ENCODE results near the gene TMC4.

The TMC4 gene

GRCh38 chr19:54125713-54126112 is 47.2 kb downstream of the TMC4 start:
- DNase-seq: no peak

DNA sequence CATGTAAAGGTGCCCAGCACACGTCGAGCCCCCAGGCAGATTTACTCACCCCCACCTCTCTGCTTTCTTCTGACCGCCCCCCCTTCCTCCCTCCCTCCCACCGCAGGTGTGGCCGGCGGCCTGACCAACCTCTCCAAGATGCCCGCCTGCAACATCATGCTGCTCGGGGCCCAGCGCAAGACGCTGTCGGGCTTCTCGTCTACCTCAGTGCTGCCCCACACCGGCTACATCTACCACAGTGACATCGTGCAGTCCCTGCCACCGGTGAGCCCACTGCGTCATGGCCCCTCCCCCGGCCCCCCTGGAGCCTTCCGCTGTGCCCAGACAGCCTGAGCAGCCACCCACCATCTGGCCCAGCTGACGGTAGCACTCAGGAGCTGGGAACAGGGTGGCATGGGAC is 48.6 kb downstream of the TMC4 start:
- no peak for DNase-seq

DNA sequence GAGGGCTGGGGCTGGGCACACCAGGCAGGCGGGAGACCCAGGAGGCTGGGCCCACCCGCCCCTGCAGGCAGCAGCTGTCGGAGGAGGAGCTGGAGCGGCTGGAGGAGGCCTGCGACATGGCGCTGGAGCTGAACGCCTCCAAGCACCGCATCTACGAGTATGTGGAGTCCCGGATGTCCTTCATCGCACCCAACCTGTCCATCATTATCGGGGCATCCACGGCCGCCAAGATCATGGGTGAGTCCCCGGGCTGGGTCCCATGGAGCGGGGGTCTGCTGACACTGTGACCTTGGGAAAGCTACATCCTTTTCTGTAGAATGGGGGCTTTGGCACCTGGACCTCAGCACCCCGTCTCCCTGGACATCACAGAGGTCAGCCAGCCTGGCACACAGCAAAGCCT is 49.3 kb downstream of the TMC4 start:
- DNase-seq: no peak

- DNase-seq: no peak
Observed at GRCh38 chr19:54121259-54121658, 51.7 kb downstream of the TMC4 start.

DNA sequence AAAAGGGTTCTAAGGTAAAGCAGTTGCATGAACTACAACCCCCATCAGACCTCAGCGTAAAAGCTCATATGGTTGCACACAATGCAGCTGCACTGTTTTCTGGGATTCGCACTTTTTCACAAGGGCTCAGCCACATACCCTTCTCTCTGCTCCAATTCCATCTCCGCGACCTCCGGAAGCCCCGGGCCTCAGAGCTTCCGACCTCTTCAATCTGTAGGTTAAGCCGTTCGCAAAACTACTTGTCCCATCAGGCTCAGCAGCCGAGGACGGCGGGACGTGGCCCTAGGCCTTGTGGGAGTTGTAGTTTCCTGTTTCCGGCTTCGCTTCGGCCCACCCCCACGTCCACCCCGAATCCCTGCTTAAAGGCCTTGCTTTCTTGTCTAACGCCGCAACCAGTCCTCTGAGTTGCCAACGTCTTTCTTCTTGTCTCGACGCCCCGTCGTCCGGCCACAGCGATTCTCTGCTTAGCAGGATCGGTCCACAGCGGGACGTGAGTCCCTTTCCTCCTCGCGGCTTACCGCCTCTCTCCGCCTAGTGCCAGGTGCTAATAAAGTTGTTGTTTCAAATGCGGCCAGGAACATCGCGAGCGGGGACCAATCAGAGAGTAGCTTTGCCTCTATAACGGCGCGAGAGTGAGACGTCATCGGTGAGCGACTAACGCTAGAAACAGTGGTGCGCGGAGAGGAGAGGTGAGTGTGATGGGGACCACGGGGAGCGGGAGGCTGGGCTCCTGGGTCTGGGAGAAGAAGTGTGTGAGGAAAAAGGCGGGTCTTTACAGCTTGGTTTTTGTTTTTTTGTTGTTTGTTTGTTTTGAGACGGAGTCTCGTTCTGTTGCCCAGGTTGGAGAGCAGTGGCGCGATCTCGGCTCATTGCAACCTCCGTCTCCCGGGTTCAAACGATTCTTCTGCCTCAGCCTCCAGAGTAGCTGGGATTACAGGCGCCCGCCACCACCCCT is 57.6 kb downstream of the TMC4 start, which contains the start of the genes PRPF31 and TFPT:
TSS of gene PRPF31 (plus strand) at position 646 of the 955 bp plus-strand sequence. CDS start 2,525 bp downstream, outside the sequence.
TSS of gene TFPT (minus strand) at position 549 of the 955 bp plus-strand sequence. CDS start at position 161, 388 bp downstream.
- DNase-seq: peak; percentile 94

DNA sequence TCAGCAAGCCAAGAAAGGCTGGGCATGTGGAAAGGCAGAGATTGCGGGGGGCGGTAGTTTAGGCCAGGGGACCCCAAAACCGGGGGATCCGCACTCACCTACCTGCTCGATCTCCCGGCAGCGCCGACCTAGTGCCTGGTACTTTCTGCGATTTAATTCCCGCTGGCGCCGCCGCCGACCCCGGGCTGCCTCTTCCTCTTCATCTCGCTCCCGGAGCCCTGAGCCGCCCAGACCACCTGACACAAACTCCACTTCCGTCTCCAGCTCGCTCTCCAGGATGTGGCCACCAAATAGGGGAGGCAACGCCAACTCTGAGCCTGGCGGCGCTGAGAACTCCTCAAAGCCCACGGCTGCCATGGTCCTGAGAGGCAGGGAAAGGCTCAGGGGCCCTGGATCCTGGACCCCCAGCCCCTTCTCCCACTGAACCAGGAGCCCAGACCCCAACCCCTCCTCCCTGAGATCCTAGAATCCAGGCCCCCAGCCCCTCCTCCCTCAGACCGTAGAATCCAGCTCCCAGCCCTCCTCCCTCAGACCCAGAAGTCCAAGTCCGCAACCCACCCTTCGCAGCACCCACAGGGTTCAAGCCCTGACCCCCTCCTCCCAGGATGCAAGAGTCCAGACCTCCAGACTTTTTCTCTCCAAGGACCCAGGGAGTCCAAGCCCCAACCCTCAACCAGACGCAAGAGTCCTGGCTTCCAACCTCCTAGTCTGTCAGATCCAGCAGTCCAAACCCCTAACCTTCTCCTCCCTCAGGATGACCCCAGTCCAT is 58.4 kb downstream of the TMC4 start:
- DNase-seq: peak; percentile 25

Measured in stimulated activated CD4-positive, alpha-beta T cell treated with anti-CD3 and anti-CD28 coated beads, Interleukin-12 subunit alpha, Interleukin-12 subunit beta, amount 100 ng/mL, for 4 hours (primary cell).